ENCODE results near the gene PDK2.

GRCh38 chr17:50107790-50108414, 12.8 kb downstream of the PDK2 start:
- no peak for TF ChIP-seq POLR2AphosphoS2 (IDR thresholded peaks at IDR 0.05; ENCODE audit: low read depth, low read length)
- no peak for TF ChIP-seq NFIC (IDR thresholded peaks at IDR 0.05; ENCODE audit: low read depth, low read length)
- no peak for TF ChIP-seq CTCF (IDR thresholded peaks at IDR 0.05 in 2 of 3, conservative IDR thresholded peaks at IDR 0.05 in 1 of 3; ENCODE audit: control insufficient read depth in 2 of 3, extremely low read depth in 1 of 3, insufficient read depth in 1 of 3, low read depth in 3 of 3, low read length in 3 of 3)
- TF ChIP-seq TAF1 (IDR thresholded peaks at IDR 0.05; ENCODE audit: borderline replicate concordance, low read depth, low read length), result no peak
- TF ChIP-seq USF2 (IDR thresholded peaks at IDR 0.05; ENCODE audit: borderline replicate concordance, low read depth, low read length), result no peak
